HEK293 (cell line): ENCODE data around the gene WDR20.

Source experiments
- CTCF ChIA-PET: fragments of 350-600 bp; formaldehyde crosslinking; extraction: SDS; loops from one replicate; lab custom pipeline; 2021; ENCODE audit warnings: antibody characterized with exemption; lab: Yijun Ruan, JAX
- POLR2A ChIA-PET: fragments of 300-600 bp; formaldehyde crosslinking; extraction: SDS; loops from one replicate; lab custom pipeline; 2020; ENCODE audit warnings: antibody characterized with exemption, inconsistent platforms; lab: Yijun Ruan, JAX
- H3K27ac ChIP-seq: fragments of 200-500 bp; sonication (Bioruptor generic); 2 replicates; pipeline ENCODE4 v1.5.1; 2014; ENCODE audit warnings: low read depth, low read length, control low read depth, inconsistent platforms; ENCODE audit errors: extremely low read depth
- H3K36me3 ChIP-seq, 2 experiments: fragments of 200-500 bp in 1 of 2; sonication (Bioruptor generic) in 1 of 2; 1 replicate in 1 of 2; 2 replicates in 1 of 2; pipeline ENCODE4 v1.5.1; 2014 to 2017; ENCODE audit warnings: inconsistent platforms in 2 of 2, low read length in 2 of 2; ENCODE audit not compliant: control insufficient read depth in 2 of 2, insufficient read depth in 1 of 2
- H3K4me1 ChIP-seq: fragments of 200-500 bp; sonication (Bioruptor generic); 2 replicates; pipeline ENCODE4 v1.5.1; 2014; ENCODE audit warnings: mild to moderate bottlenecking, low read length, inconsistent platforms; ENCODE audit not compliant: control insufficient read depth, insufficient read depth
- H3K4me3 ChIP-seq: 2 replicates; pipeline ENCODE4 v1.5.1; 2011; ENCODE audit warnings: low read depth, mild to moderate bottlenecking, control low read depth, low read length, moderate library complexity
- H3K9me3 ChIP-seq: fragments of 200-500 bp; sonication (Bioruptor generic); 2 replicates; pipeline ENCODE4 v1.5.1; 2014; ENCODE audit warnings: low read depth, low read length, inconsistent platforms; ENCODE audit not compliant: control insufficient read depth, insufficient read depth
- GLIS2 ChIP-seq: fragments of 450-650 bp; formaldehyde crosslinking; IDR thresholded peaks from 2 replicates; pipeline ENCODE4 v1.5.1; 2016; ENCODE audit warnings: missing biosample characterization, missing genetic modification characterization
- HOXA7 ChIP-seq: sonication (generic); formaldehyde crosslinking; IDR thresholded peaks from 2 replicates; pipeline ENCODE4 v1.8.1; 2022; ENCODE audit warnings: missing genetic modification reagents, borderline replicate concordance
- IKZF3 ChIP-seq: fragments of 450-650 bp; IDR thresholded peaks from 2 replicates; pipeline ENCODE4 v1.5.0; 2018; ENCODE audit warnings: missing biosample characterization, mild to moderate bottlenecking, missing genetic modification characterization, moderate library complexity
- KLF16 ChIP-seq: fragments of 450-650 bp; formaldehyde crosslinking; IDR thresholded peaks from 2 replicates; pipeline ENCODE4 v1.5.1; 2017; ENCODE audit warnings: missing biosample characterization, missing genetic modification characterization
- KLF8 ChIP-seq: fragments of 450-650 bp; formaldehyde crosslinking; IDR thresholded peaks from 2 replicates; pipeline ENCODE4 v1.5.1; 2016; ENCODE audit warnings: missing biosample characterization, missing genetic modification characterization
- KLF9 ChIP-seq: fragments of 450-650 bp; formaldehyde crosslinking; IDR thresholded peaks from 2 replicates; pipeline ENCODE4 v1.5.1; 2016; ENCODE audit warnings: missing biosample characterization, missing genetic modification characterization, low read depth
- MZF1 ChIP-seq: fragments of 450-650 bp; formaldehyde crosslinking; IDR thresholded peaks from 2 replicates; pipeline ENCODE4 v1.5.1; 2017; ENCODE audit warnings: missing biosample characterization, missing genetic modification characterization, borderline replicate concordance
- OSR2 ChIP-seq: fragments of 450-650 bp; formaldehyde crosslinking; IDR thresholded peaks from 2 replicates; pipeline ENCODE4 v1.5.1; 2016; ENCODE audit warnings: missing biosample characterization, missing genetic modification characterization
- SETDB1 ChIP-seq: IDR thresholded peaks from one replicate; pipeline ENCODE4 v1.6.1; 2017; ENCODE audit warnings: mild to moderate bottlenecking, low read length, moderate library complexity, mixed read lengths; ENCODE audit not compliant: insufficient read length
- WT1 ChIP-seq: fragments of 450-650 bp; formaldehyde crosslinking; IDR thresholded peaks from 2 replicates; pipeline ENCODE4 v1.5.1; 2016; ENCODE audit warnings: missing biosample characterization, missing genetic modification characterization
- ZBTB17 ChIP-seq: fragments of 450-650 bp; formaldehyde crosslinking; IDR thresholded peaks from 2 replicates; pipeline ENCODE4 v1.5.1; 2016; ENCODE audit warnings: missing biosample characterization, missing genetic modification characterization
- ZBTB26 ChIP-seq: fragments of 450-650 bp; formaldehyde crosslinking; optimal IDR thresholded peaks from 2 replicates; pipeline ENCODE3; 2016; ENCODE audit warnings: missing biosample characterization, mild to moderate bottlenecking, missing genetic modification characterization
- ZFP69B ChIP-seq: fragments of 450-650 bp; formaldehyde crosslinking; IDR thresholded peaks from 2 replicates; pipeline ENCODE4 v1.5.1; 2016; ENCODE audit warnings: missing biosample characterization, missing genetic modification characterization
- ZIC2 ChIP-seq: fragments of 450-650 bp; formaldehyde crosslinking; IDR thresholded peaks from 2 replicates; pipeline ENCODE4 v1.5.1; 2016; ENCODE audit warnings: missing biosample characterization, missing genetic modification characterization
- ZNF184 ChIP-seq: fragments of 450-650 bp; IDR thresholded peaks from 2 replicates; pipeline ENCODE4 v1.5.1; 2018; ENCODE audit warnings: missing biosample characterization, mild to moderate bottlenecking, missing genetic modification characterization
- ZNF211 ChIP-seq: fragments of 450-650 bp; formaldehyde crosslinking; IDR thresholded peaks from 2 replicates; pipeline ENCODE4 v1.5.1; 2016; ENCODE audit warnings: low read depth, missing biosample characterization, missing genetic modification characterization
- ZNF274 ChIP-seq, 2 experiments: fragments of 200-500 bp in 1 of 2; fragments of 450-650 bp in 1 of 2; sonication (Bioruptor generic) in 1 of 2; formaldehyde crosslinking in 1 of 2; IDR thresholded peaks; 2 replicates each; pipeline versions ENCODE4 v1.5.1 to v1.6.1; 2014 to 2016; ENCODE audit warnings: borderline replicate concordance in 1 of 2, inconsistent platforms in 1 of 2, low read length in 1 of 2, missing biosample characterization in 1 of 2, missing genetic modification characterization in 1 of 2
- ZNF362 ChIP-seq: fragments of 450-650 bp; formaldehyde crosslinking; IDR thresholded peaks from 2 replicates; pipeline ENCODE4 v1.5.1; 2016; ENCODE audit warnings: missing biosample characterization, missing genetic modification characterization
- ZNF404 ChIP-seq: fragments of 450-650 bp; formaldehyde crosslinking; IDR thresholded peaks from 2 replicates; pipeline ENCODE4 v1.5.1; 2017; ENCODE audit warnings: missing biosample characterization, missing genetic modification characterization
- ZNF423 ChIP-seq: fragments of 450-650 bp; formaldehyde crosslinking; IDR thresholded peaks from 2 replicates; pipeline ENCODE4 v1.5.1; 2016; ENCODE audit warnings: missing biosample characterization, missing genetic modification characterization
- ZNF433 ChIP-seq: fragments of 450-650 bp; formaldehyde crosslinking; IDR thresholded peaks from 2 replicates; pipeline ENCODE4 v1.5.1; 2016; ENCODE audit warnings: missing biosample characterization, missing genetic modification characterization, low read depth
- ZNF449 ChIP-seq: fragments of 450-650 bp; formaldehyde crosslinking; IDR thresholded peaks from 2 replicates; pipeline ENCODE4 v1.5.1; 2017; ENCODE audit warnings: missing biosample characterization, mild to moderate bottlenecking, missing genetic modification characterization, moderate library complexity
- ZNF529 ChIP-seq: fragments of 450-650 bp; formaldehyde crosslinking; IDR thresholded peaks from 2 replicates; pipeline ENCODE4 v1.5.1; 2017; ENCODE audit warnings: missing genetic modification characterization, missing biosample characterization; ENCODE audit not compliant: insufficient replicate concordance
- ZNF530 ChIP-seq: fragments of 450-650 bp; formaldehyde crosslinking; IDR thresholded peaks from 2 replicates; pipeline ENCODE4 v1.5.1; 2016; ENCODE audit warnings: low read depth, missing biosample characterization, missing genetic modification characterization
- ZNF670 ChIP-seq: fragments of 450-650 bp; formaldehyde crosslinking; IDR thresholded peaks from 2 replicates; pipeline ENCODE4 v1.5.1; 2016; ENCODE audit warnings: missing biosample characterization, missing genetic modification characterization, low read depth

WDR20 gene

GRCh38 chr14:102192840-102193502, 53.3 kb downstream of the WDR20 start (continued):
- TF ChIP-seq ZNF404 (tag by site-specific recombination) (no peak), ZNF449 (no peak)
- TF ChIP-seq, all 188 proteins: peak for 0

GRCh38 chr14:102194856-102195255, 55.2 kb downstream of the WDR20 start:
- H3K36me3 ChIP-seq: peaks cover 0 to 34% of the 10 kb centered on the region in 2 experiments; a peak in 1 of 3 replicates
- H3K4me1 ChIP-seq: peaks cover 4% of the 10 kb centered on the region; the same call in 1 of the 2 replicates
- TF ChIP-seq ZNF670: no peak
- no peak for TF ChIP-seq ZNF184 (tag by site-specific recombination)
- no peak for TF ChIP-seq KLF9 (tag by site-specific recombination)
- no peak for TF ChIP-seq ZNF274 (IDR thresholded peaks at IDR 0.05; ENCODE audit: low read length)
- TF ChIP-seq ZNF274 (tag by site-specific recombination; IDR thresholded peaks at IDR 0.05; ENCODE audit: borderline replicate concordance): no peak
- no peak for TF ChIP-seq ZNF423
- no peak for TF ChIP-seq IKZF3 (tag by site-specific recombination)
- TF ChIP-seq ZNF530 (tag by site-specific recombination): no peak
- no peak for TF ChIP-seq ZBTB17
- TF ChIP-seq ZFP69B (tag by site-specific recombination): no peak
- no peak overlapping the region for H3K27ac ChIP-seq
- POLR2A ChIA-PET: no interaction called here
- no peaks in the 10 kb centered on the region for H3K9me3 ChIP-seq
- CTCF ChIA-PET: no interaction called here
- H3K4me3 ChIP-seq: no peak overlapping the region

- TF ChIP-seq KLF16 (tag by site-specific recombination): no peak
- TF ChIP-seq ZNF433 (tag by site-specific recombination): no peak
- no peak for TF ChIP-seq ZNF362 (tag by site-specific recombination)
- Histone ChIP-seq H3K4me1 (peaks cover 4% of the 10 kb centered on the region; the same call in 1 of the 2 replicates), H3K4me3 (no peak overlapping the region), H3K36me3 (peaks cover 0 to 37% of the 10 kb centered on the region in 2 experiments; a peak in 1 of 3 replicates), H3K27ac (no peak overlapping the region), H3K9me3 (no peaks in the 10 kb centered on the region)
- CTCF ChIA-PET: no interaction called here
- POLR2A ChIA-PET: no interaction called here
Measured at GRCh38 chr14:102195446-102195845, 55.7 kb downstream of the WDR20 start.

- Histone ChIP-seq H3K36me3 (peaks cover 0 to 41% of the 10 kb centered on the region in 2 experiments; a peak in 1 of 3 replicates), H3K9me3 (no peaks in the 10 kb centered on the region), H3K27ac (no peak overlapping the region), H3K4me1 (0 out of 2 replicates have a peak, but pooled peaks cover 4% of the 10 kb centered on the region), H3K4me3 (no peak overlapping the region)
- ChIA-PET CTCF (interaction anchor here (0.7 kb wide), 1 partner anchor 20 kb away, joined by 3 read pairs; no protein-coding TSS in a partner anchor), POLR2A (no interaction called here)
- TF ChIP-seq ZNF184 (tag by site-specific recombination) (no peak), KLF8 (tag by site-specific recombination) (no peak), OSR2 (no peak), SETDB1 (no peak), ZBTB26 (tag by site-specific recombination) (no peak), ZNF274 (IDR thresholded peaks at IDR 0.05; ENCODE audit: low read length) (no peak), ZNF274 (tag by site-specific recombination; IDR thresholded peaks at IDR 0.05; ENCODE audit: borderline replicate concordance) (no peak), ZNF211 (tag by site-specific recombination) (no peak), GLIS2 (tag by site-specific recombination) (no peak), MZF1 (tag by site-specific recombination) (no peak), WT1 (tag by site-specific recombination) (no peak), ZIC2 (no peak), HOXA7 (no peak), ZNF529 (tag by site-specific recombination) (no peak)
Measured at GRCh38 chr14:102196039-102196901, 56.6 kb downstream of the WDR20 start.
